ENCODE measurements around the gene SURF6. TPM values are rescaled to one million over a fixed set of nuclear protein-coding genes. Genes with fewer than 3 reads are reported as not detected.

SURF6 gene
- total RNA-seq, 1 donor from 2014 or later, result 13.4 TPM

DNA sequence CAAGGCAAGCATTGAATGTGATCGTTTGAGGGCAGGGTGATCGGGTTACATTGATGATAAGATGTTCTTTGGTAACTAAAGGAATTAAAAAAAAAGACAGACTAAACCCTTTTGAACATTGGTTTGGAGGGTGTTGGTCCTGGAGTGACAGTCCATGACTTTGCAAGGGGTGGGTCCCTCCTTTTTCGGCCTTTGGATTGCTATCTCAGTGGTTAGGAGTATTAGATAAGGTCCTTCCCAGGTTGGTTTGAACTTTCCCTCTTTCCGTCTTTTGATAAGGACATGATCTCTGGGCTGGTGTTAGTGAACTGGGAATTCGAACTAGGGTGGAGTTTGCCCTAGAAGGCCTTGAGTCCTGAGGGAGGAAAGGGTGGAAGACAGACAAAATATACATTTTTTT, 55.6 kb downstream of the SURF6 start:
- intact Hi-C loops (cut with DNase I), result no loop called here
- DNase-seq (ENCODE audit: missing footprints), result no peak
- ATAC-seq, result no peak

Other genes starting within 250 kb of the SURF6 start
- gene RALGDS, start 214.9 kb downstream of the SURF6 start, total RNA-seq, result 33.7 TPM
- 8.2 TPM for gene GBGT1, start 172.3 kb downstream of the SURF6 start, total RNA-seq
- gene OBP2B, start 126.9 kb downstream of the SURF6 start, total RNA-seq, result not detected
- gene ABO, start 61.0 kb downstream of the SURF6 start, total RNA-seq, result 1.5 TPM
- 20.8 TPM for gene MED22, start 11.9 kb upstream of the SURF6 start, total RNA-seq
- gene RPL7A, start 12.0 kb upstream of the SURF6 start, total RNA-seq, result 977 TPM
- 62.6 TPM for gene SURF1, start 20.3 kb upstream of the SURF6 start, total RNA-seq
- 13.2 TPM for gene SURF2, start 20.4 kb upstream of the SURF6 start, total RNA-seq
- gene SURF4, start 39.9 kb upstream of the SURF6 start, total RNA-seq, result 68.4 TPM
- 0.27 TPM for gene STKLD1, start 40.2 kb upstream of the SURF6 start, total RNA-seq
- 18.7 TPM for gene REXO4, start 81.8 kb upstream of the SURF6 start, total RNA-seq
- 3.6 TPM for gene ADAMTS13, start 86.2 kb upstream of the SURF6 start, total RNA-seq
- gene CACFD1, start 123.8 kb upstream of the SURF6 start, total RNA-seq, result 13.9 TPM
- gene SLC2A6, start 142.9 kb upstream of the SURF6 start, total RNA-seq, result 2.7 TPM
- not detected for gene MYMK, start 188.8 kb upstream of the SURF6 start, total RNA-seq
- gene ADAMTSL2, start 198.5 kb upstream of the SURF6 start, total RNA-seq, result 9.5 TPM